GM15510 (cell line): ENCODE data around the gene ADAMTS17.

Experiments
- POLR2A ChIP-seq: IDR thresholded peaks from 3 replicates; pipeline ENCODE4 v1.6.1; 2011; ENCODE audit warnings: borderline replicate concordance; ENCODE audit not compliant: insufficient read length; ENCODE audit errors: extremely low read depth

The ADAMTS17 gene

GRCh38 chr15:100113351-100114080 is 228.3 kb downstream of the ADAMTS17 start:
- no peak for TF ChIP-seq POLR2A

GRCh38 chr15:100112636-100113305 is 229.0 kb downstream of the ADAMTS17 start:
- TF ChIP-seq POLR2A, result no peak

GRCh38 chr15:100112061-100112420 is 229.7 kb downstream of the ADAMTS17 start:
- no peak for TF ChIP-seq POLR2A

- TF ChIP-seq POLR2A, result no peak
Measured at GRCh38 chr15:100111125-100112060, 230.4 kb downstream of the ADAMTS17 start.

- no peak for TF ChIP-seq POLR2A
Measured at GRCh38 chr15:100109486-100110035, 232.2 kb downstream of the ADAMTS17 start.

- TF ChIP-seq POLR2A, result no peak
Measured at GRCh38 chr15:100108846-100109245, 232.9 kb downstream of the ADAMTS17 start.

- TF ChIP-seq POLR2A, result no peak
Measured at GRCh38 chr15:100108346-100108745, 233.4 kb downstream of the ADAMTS17 start.

GRCh38 chr15:100107606-100108225 is 234.1 kb downstream of the ADAMTS17 start:
- no peak for TF ChIP-seq POLR2A

- no peak for TF ChIP-seq POLR2A
Measured at GRCh38 chr15:100107151-100107550, 234.6 kb downstream of the ADAMTS17 start.

GRCh38 chr15:100106732-100107131 is 235.0 kb downstream of the ADAMTS17 start:
- no peak for TF ChIP-seq POLR2A

GRCh38 chr15:100105101-100105500 is 236.7 kb downstream of the ADAMTS17 start:
- TF ChIP-seq POLR2A, result no peak

- no peak for TF ChIP-seq POLR2A
Measured at GRCh38 chr15:100104245-100104644, 237.5 kb downstream of the ADAMTS17 start.

- no peak for TF ChIP-seq POLR2A
Measured at GRCh38 chr15:100103828-100104227, 237.9 kb downstream of the ADAMTS17 start.

GRCh38 chr15:100101426-100102089 is 240.2 kb downstream of the ADAMTS17 start:
- no peak for TF ChIP-seq POLR2A
